Stimulated activated CD4-positive, alpha-beta T cell treated with anti-CD3 and anti-CD28 coated beads, Interleukin-1b, Interleukin-23, amount 100 ng/mL, for 48 hours (primary cell): Measurements from ENCODE around the gene SACS.
"Not testable (repeated sequence)": the region's sequence is repeated elsewhere in the genome, so short reads cannot be mapped to it uniquely, and the experiment has no call there.

ENCODE experiments used
- DNase-seq: peaks from one replicate; pipeline ENCODE4 v3.0.0-alpha.2; 2020

Gene SACS

GRCh38 chr13:23350009-23350408, 83.5 kb downstream of the SACS start:
- DNase-seq, result no peak

GRCh38 chr13:23349161-23349897, 84.2 kb downstream of the SACS start:
- no peak for DNase-seq

- no peak for DNase-seq
Observed at GRCh38 chr13:23348262-23349127, 85.0 kb downstream of the SACS start.

- DNase-seq, result no peak
Observed at GRCh38 chr13:23347601-23348000, 85.9 kb downstream of the SACS start.

GRCh38 chr13:23344931-23345595, 88.4 kb downstream of the SACS start:
- DNase-seq, result no peak

- no peak for DNase-seq
Observed at GRCh38 chr13:23339225-23339624, 94.3 kb downstream of the SACS start.

GRCh38 chr13:23330356-23330755, 103.1 kb downstream of the SACS start:
- no peak for DNase-seq

GRCh38 chr13:23325191-23325590, 108.3 kb downstream of the SACS start:
- DNase-seq, result no peak

- DNase-seq, result no peak
Observed at GRCh38 chr13:23323946-23324709, 109.4 kb downstream of the SACS start.

GRCh38 chr13:23322353-23323336, 110.9 kb downstream of the SACS start:
- no peak for DNase-seq

- no peak for DNase-seq
Observed at GRCh38 chr13:23321535-23322241, 111.8 kb downstream of the SACS start.

- DNase-seq, result no peak
Observed at GRCh38 chr13:23320926-23321534, 112.5 kb downstream of the SACS start.

GRCh38 chr13:23319883-23320224, 113.6 kb downstream of the SACS start:
- DNase-seq, result no peak

- not testable (repeated sequence) for DNase-seq
Observed at GRCh38 chr13:23314837-23315236, 118.7 kb downstream of the SACS start.

GRCh38 chr13:23292586-23292985, 140.9 kb downstream of the SACS start:
- no peak for DNase-seq

- DNase-seq, result no peak
Observed at GRCh38 chr13:23289917-23290357, 143.6 kb downstream of the SACS start.

- DNase-seq, result no peak
Observed at GRCh38 chr13:23288995-23289394, 144.5 kb downstream of the SACS start.

GRCh38 chr13:23288564-23288963, 144.9 kb downstream of the SACS start:
- no peak for DNase-seq

- no peak for DNase-seq
Observed at GRCh38 chr13:23279321-23279720, 154.2 kb downstream of the SACS start.
